Fibroblast of mammary gland (primary cell): ENCODE measurements around the gene PDE9A.

Source experiments
- DNase-seq: peaks from one replicate; pipeline ENCODE4 v3.0.0-alpha.2; 2010; ENCODE audit warnings: low read depth
- H3K4me3 ChIP-seq: 2 replicates; pipeline ENCODE4 v1.5.1; 2011; ENCODE audit warnings: low read depth, mild to moderate bottlenecking, low read length, moderate library complexity; ENCODE audit not compliant: control insufficient read depth
- CTCF ChIP-seq: conservative IDR thresholded peaks from 2 replicates; pipeline ENCODE4 v1.5.1; 2011; ENCODE audit warnings: low read depth, low read length, inconsistent platforms; ENCODE audit not compliant: control insufficient read depth, insufficient read depth

The PDE9A gene

DNA sequence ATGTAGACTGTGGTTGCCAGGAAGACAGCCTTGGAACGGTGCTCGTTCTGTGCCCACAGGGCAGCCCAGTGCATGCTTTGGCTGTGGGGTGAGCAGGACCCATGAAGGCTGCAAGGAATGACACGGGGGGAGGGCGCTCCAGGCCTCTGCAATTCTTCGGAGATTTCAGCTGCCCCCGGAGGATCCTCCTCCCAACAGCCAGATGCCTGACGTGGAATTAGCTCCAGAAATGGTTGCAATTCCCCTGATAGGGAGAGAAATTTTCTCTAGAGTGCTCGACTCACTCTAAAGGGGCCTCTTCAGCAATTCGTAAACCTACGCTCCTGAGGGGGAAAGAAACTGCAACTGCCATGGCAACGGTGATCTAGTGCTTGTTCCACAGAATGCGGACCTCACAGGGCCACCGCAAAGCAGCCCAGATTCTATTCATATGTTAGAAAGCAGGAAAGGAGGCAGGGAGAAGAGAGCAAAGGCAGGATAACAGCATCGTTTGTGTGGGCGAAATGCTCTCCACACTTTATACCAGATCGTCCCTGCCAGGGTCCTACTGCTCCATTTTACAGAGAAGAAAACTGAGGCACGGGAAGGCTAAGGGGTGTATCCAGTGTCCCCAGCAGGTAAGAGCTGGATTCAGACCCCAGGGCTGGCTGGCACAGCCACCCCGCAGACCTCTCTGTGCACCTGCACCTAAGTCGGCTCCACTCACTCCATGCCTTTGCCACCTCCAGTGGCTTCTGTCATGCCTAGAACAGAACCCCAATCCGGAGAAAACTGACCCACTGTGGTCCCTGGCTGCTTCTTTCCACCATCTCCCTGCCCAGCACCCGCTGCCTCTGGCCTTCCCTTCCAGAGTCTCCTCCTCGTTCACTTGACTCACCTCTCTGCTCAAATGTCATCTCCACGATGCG, 11.9 kb upstream of the PDE9A start:
- H3K4me3 ChIP-seq = no peak overlapping the region
- no peak for TF ChIP-seq CTCF
- DNase-seq = peak; percentile 62

GRCh38 chr21:42642219-42642745, 11.1 kb upstream of the PDE9A start:
- H3K4me3 ChIP-seq = no peak overlapping the region
- TF ChIP-seq CTCF = no peak
- DNase-seq = no peak

- H3K4me3 ChIP-seq = no peak overlapping the region
- no peak for TF ChIP-seq CTCF
- peak; percentile 87 for DNase-seq
Measured at GRCh38 chr21:42644223-42645208, 8.9 kb upstream of the PDE9A start.

- no peak for TF ChIP-seq CTCF
- DNase-seq = no peak
- H3K4me3 ChIP-seq = no peak overlapping the region
Measured at GRCh38 chr21:42645211-42646075, 8.0 kb upstream of the PDE9A start.

GRCh38 chr21:42646076-42646825, 7.2 kb upstream of the PDE9A start:
- H3K4me3 ChIP-seq = no peak overlapping the region
- TF ChIP-seq CTCF = no peak
- DNase-seq = no peak

DNA sequence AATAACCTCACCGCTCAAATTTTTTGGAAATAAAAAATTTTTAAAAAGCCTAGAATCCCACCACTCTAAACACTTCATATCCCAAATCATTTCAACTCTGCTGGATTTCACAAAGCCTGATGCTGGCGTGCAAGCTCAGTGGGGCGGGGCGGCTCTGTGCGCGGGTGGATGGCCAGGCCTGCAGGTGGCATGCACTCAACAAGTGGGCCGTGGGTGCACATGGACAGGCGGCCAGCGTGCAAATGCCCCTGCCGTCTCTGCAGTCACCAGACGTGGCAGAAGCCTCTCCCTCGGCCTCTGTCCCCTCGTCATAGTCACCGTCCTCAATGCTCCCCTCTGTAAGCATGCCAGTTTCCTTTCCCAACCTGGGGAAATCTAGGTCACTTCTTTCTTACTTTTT, 6.6 kb upstream of the PDE9A start:
- no peak overlapping the region for H3K4me3 ChIP-seq
- no peak for TF ChIP-seq CTCF
- no peak for DNase-seq
